ENCODE data around the gene GALNT10.

DNA sequence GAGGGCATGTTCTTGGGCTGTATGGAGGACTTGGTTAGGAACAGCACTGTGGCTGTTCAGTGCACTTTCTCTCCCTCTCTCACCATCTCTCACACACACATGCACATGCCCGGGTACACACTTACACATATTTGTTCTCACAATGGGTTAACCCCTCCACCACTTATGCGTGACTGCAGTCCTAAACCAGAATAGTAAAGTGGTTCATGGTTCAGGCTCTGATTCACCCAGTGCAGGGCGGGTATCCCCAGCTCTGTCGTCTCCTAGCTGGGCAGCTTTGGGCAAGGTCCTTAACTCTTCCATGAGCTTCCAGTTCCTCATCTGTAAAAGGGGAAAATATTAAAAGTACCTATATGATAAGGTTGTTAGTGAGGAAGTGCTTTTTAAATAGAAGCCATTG, 45.3 kb upstream of the GALNT10 start:
- TF ChIP-seq, protein P1, sequence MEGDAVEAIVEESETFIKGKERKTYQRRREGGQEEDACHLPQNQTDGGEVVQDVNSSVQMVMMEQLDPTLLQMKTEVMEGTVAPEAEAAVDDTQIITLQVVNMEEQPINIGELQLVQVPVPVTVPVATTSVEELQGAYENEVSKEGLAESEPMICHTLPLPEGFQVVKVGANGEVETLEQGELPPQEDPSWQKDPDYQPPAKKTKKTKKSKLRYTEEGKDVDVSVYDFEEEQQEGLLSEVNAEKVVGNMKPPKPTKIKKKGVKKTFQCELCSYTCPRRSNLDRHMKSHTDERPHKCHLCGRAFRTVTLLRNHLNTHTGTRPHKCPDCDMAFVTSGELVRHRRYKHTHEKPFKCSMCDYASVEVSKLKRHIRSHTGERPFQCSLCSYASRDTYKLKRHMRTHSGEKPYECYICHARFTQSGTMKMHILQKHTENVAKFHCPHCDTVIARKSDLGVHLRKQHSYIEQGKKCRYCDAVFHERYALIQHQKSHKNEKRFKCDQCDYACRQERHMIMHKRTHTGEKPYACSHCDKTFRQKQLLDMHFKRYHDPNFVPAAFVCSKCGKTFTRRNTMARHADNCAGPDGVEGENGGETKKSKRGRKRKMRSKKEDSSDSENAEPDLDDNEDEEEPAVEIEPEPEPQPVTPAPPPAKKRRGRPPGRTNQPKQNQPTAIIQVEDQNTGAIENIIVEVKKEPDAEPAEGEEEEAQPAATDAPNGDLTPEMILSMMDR (conservative IDR thresholded peaks at IDR 0.05; ENCODE audit: low read depth in 2 of 2), result no peak
- TF ChIP-seq EZH2 (IDR thresholded peaks at IDR 0.05; ENCODE audit: low read depth, unreplicated experiment) (no peak), POLR2AphosphoS5 (IDR thresholded peaks at IDR 0.05; ENCODE audit: low read depth) (no peak), EZH2phosphoT487 (IDR thresholded peaks at IDR 0.05; ENCODE audit: unreplicated experiment) (no peak)
- TF ChIP-seq, protein P2, sequence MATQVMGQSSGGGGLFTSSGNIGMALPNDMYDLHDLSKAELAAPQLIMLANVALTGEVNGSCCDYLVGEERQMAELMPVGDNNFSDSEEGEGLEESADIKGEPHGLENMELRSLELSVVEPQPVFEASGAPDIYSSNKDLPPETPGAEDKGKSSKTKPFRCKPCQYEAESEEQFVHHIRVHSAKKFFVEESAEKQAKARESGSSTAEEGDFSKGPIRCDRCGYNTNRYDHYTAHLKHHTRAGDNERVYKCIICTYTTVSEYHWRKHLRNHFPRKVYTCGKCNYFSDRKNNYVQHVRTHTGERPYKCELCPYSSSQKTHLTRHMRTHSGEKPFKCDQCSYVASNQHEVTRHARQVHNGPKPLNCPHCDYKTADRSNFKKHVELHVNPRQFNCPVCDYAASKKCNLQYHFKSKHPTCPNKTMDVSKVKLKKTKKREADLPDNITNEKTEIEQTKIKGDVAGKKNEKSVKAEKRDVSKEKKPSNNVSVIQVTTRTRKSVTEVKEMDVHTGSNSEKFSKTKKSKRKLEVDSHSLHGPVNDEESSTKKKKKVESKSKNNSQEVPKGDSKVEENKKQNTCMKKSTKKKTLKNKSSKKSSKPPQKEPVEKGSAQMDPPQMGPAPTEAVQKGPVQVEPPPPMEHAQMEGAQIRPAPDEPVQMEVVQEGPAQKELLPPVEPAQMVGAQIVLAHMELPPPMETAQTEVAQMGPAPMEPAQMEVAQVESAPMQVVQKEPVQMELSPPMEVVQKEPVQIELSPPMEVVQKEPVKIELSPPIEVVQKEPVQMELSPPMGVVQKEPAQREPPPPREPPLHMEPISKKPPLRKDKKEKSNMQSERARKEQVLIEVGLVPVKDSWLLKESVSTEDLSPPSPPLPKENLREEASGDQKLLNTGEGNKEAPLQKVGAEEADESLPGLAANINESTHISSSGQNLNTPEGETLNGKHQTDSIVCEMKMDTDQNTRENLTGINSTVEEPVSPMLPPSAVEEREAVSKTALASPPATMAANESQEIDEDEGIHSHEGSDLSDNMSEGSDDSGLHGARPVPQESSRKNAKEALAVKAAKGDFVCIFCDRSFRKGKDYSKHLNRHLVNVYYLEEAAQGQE (IDR thresholded peaks at IDR 0.05; ENCODE audit: unreplicated experiment), result no peak

Measured in GM23338 (cell line).